GM21723 (cell line): ENCODE data around the gene OR11L1.

Source experiments
- ATAC-seq: cut with Tn5 transposase; IDR thresholded peaks from one replicate; pipeline ENCODE4 v1.9.1; 2021; ENCODE audit warnings: mild to moderate bottlenecking, moderate library complexity; ENCODE audit not compliant: unreplicated experiment

The OR11L1 gene

DNA sequence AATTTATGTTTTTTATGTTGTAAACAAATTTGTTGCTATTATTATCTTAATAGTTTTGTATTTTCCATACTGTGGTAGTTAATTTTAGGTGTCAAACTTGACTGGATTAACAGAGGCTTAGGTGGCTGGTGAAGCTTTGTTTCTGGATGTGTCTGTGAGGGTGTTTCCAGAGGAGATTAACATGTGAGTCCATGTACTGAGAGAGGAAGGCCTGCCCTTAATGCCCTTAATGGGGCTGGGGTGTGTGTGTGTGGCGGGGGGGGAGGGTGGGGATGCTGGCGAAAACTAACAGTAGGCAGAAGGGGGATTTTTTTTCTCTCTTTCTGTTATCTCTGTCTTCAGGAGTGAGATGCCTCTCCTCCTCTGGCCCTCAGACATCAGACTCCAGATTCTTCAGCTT lies 19.6 kb downstream of the OR11L1 start:
- no peak for ATAC-seq

DNA sequence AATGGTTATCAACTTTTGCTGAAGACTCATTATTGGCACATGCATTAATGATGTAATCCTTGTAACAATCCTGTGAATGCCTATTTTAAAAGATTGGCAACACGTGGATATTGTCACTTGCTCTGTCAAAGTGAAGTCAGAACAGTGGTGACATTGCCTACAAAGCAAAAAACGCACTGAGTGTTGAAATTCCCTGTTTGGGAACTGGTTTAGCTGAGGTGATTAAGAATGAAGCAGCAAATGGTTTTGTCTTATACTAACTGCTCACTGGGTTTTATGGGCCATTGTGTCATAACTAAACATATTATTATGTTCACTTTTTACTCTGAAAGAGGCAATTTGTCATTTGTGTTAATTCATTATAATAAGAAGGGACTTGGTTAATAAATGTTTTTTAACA lies 29.1 kb downstream of the OR11L1 start:
- ATAC-seq, result no peak

DNA sequence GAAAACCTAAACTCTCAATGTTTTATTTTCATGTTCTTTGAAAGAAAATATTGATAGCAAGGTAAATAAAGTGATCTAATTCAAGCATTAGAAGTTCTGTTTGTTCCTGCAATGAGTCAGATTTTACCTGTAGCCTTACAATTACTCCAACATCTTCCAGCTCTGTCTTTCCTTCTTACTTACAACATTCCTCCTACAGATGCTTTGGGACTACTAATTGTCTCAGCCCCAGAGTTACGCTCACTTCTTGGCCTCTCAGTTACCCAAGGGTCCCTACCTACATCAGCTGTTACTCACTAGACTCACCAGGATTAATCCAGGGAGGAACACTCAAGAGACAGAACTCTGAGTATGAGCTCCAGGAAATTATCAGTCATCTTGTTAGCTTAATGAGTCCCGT lies 44.2 kb downstream of the OR11L1 start:
- no peak for ATAC-seq
